HCT116 (cell line): ENCODE results near the gene IMPA2. TPM values are rescaled to one million over a fixed set of nuclear protein-coding genes. Genes with fewer than 3 reads are reported as not detected.

Experiments
- ATAC-seq: fragments of 200-7000 bp; cut with Tn5 transposase; 2 replicates; pipeline ENCODE4 v1.9.1; 2020; ENCODE audit warnings: mild to moderate bottlenecking, moderate library complexity
- BruUV-seq: library from RNA; stranded (reverse); fragments of 400-500 nt; replicated peaks from 2 replicates; lab custom pipeline; 2021; lab: Mats Ljungman, UMichigan
- CTCF ChIA-PET: fragments of 300-600 bp; sonication (Branson Sonifier 250); formaldehyde crosslinking; loops from one replicate; lab custom pipeline; 2021; ENCODE audit warnings: antibody characterized with exemption; lab: Charles Lee
- POLR2A ChIA-PET: fragments of 300-600, 350-600 bp; sonication (Branson Sonifier 250); formaldehyde crosslinking; loops from one replicate; lab custom pipeline; 2021; ENCODE audit warnings: antibody characterized with exemption; lab: Charles Lee
- RAD21 ChIA-PET, 2 experiments: fragments of 300-600 bp; sonication (Branson Sonifier 250); formaldehyde crosslinking; loops; one replicate each; lab custom pipeline; 2023; ENCODE audit warnings: low total read pairs in 2 of 2; ENCODE audit not compliant: uncharacterized antibody in 2 of 2, unreplicated experiment in 2 of 2, low non-redundant PET in 1 of 2; lab: Charles Lee
- DNase-seq: peaks from one replicate; pipeline ENCODE4 v3.0.0-alpha.2; 2010; ENCODE audit warnings: low read depth, low spot score
- H2AFZ ChIP-seq: fragments of 200-600 bp; shearing (Covaris generic), sonication (generic); 2 replicates; pipeline ENCODE4 v1.6.1; 2017; ENCODE audit warnings: low read depth, mixed run types, mixed read lengths, antibody characterized with exemption, low read length; ENCODE audit not compliant: poor library complexity, severe bottlenecking
- H3K27ac ChIP-seq: 2 replicates; pipeline ENCODE4 v1.5.1; 2012; ENCODE audit warnings: low read depth, low read length
- H3K27me3 ChIP-seq: fragments of 200-600 bp; sonication (generic); 2 replicates; pipeline ENCODE4 v1.6.1; 2016; ENCODE audit warnings: mixed run types, low read length, mixed read lengths; ENCODE audit not compliant: insufficient read depth
- H3K36me3 ChIP-seq, 2 experiments: fragments of 200-500 bp in 1 of 2; fragments of 200-600 bp in 1 of 2; sonication (Bioruptor generic) in 1 of 2; sonication (generic) in 1 of 2; 2 replicates each; pipeline versions ENCODE4 v1.5.1 to v1.6.1; 2014 to 2016; ENCODE audit warnings: low read length in 2 of 2, inconsistent platforms in 1 of 2, mixed read lengths in 1 of 2, mixed run types in 1 of 2; ENCODE audit not compliant: insufficient read depth in 2 of 2, control insufficient read depth in 1 of 2
- H3K4me1 ChIP-seq, 2 experiments: fragments of 200-600 bp in 1 of 2; sonication (generic) in 1 of 2; 2 replicates each; pipeline versions ENCODE4 v1.5.1 to v1.6.1; 2012 to 2017; ENCODE audit warnings: low read length in 2 of 2, inconsistent platforms in 1 of 2, mild to moderate bottlenecking in 1 of 2, mixed read lengths in 1 of 2, mixed run types in 1 of 2, moderate library complexity in 1 of 2; ENCODE audit not compliant: insufficient read depth in 2 of 2, control insufficient read depth in 1 of 2
- H3K4me2 ChIP-seq: fragments of 200-600 bp; sonication (generic); 2 replicates; pipeline ENCODE4 v1.6.1; 2017; ENCODE audit warnings: mixed run types, low read length, mixed read lengths
- H3K4me3 ChIP-seq, 2 experiments: fragments of 200-600 bp in 1 of 2; sonication (generic) in 1 of 2; replicated peaks in 1 of 2; 2 replicates each; pipeline ENCODE4 v1.5.1; 2011 to 2016; ENCODE audit warnings: low read length in 2 of 2, control low read depth in 1 of 2, low read depth in 1 of 2, mild to moderate bottlenecking in 1 of 2, mixed read lengths in 1 of 2, mixed run types in 1 of 2
- H3K79me2 ChIP-seq: fragments of 200-600 bp; sonication (generic); 2 replicates; pipeline ENCODE4 v1.6.1; 2017; ENCODE audit warnings: mild to moderate bottlenecking, mixed run types, low read length, moderate library complexity, mixed read lengths; ENCODE audit not compliant: insufficient read depth
- H3K9ac ChIP-seq: fragments of 200-600 bp; sonication (generic); 2 replicates; pipeline ENCODE4 v1.6.1; 2016; ENCODE audit warnings: low read length, mixed read lengths
- H3K9me2 ChIP-seq: fragments of 200-600 bp; sonication (generic), shearing (Covaris generic); 2 replicates; pipeline ENCODE4 v1.6.1; 2017; ENCODE audit warnings: mixed run types, mild to moderate bottlenecking, moderate library complexity; ENCODE audit not compliant: insufficient read depth
- H3K9me3 ChIP-seq, 2 experiments: fragments of 200-500 bp in 1 of 2; fragments of 200-600 bp in 1 of 2; sonication (Bioruptor generic) in 1 of 2; sonication (generic) in 1 of 2; 2 replicates each; pipeline ENCODE4 v1.6.1; 2014 to 2017; ENCODE audit warnings: low read length in 2 of 2, mixed read lengths in 2 of 2, inconsistent platforms in 1 of 2, low read depth in 1 of 2, mild to moderate bottlenecking in 1 of 2, mixed run types in 1 of 2, moderate library complexity in 1 of 2; ENCODE audit not compliant: control insufficient read depth in 1 of 2, insufficient read depth in 1 of 2
- H4K20me1 ChIP-seq: fragments of 200-600 bp; sonication (generic), shearing (Covaris generic); 2 replicates; pipeline ENCODE4 v1.6.1; 2017; ENCODE audit warnings: mixed run types, mild to moderate bottlenecking, moderate library complexity; ENCODE audit not compliant: insufficient read depth
- EGR1 ChIP-seq: IDR thresholded peaks from 2 replicates; pipeline ENCODE4 v1.6.1; 2012; ENCODE audit warnings: low read depth
- FOSL1 ChIP-seq: IDR thresholded peaks from 2 replicates; pipeline ENCODE4 v1.6.1; 2012; ENCODE audit warnings: low read depth
- POLR2A ChIP-seq: IDR thresholded peaks from 2 replicates; pipeline ENCODE4 v1.7.0; 2011; ENCODE audit warnings: borderline replicate concordance; ENCODE audit not compliant: insufficient read depth, insufficient read length; ENCODE audit errors: extremely low read depth
- POLR2AphosphoS5 ChIP-seq: IDR thresholded peaks from 2 replicates; pipeline ENCODE4 v1.6.1; 2011; ENCODE audit warnings: mild to moderate bottlenecking, low read depth, low read length, moderate library complexity
- SP1 ChIP-seq: IDR thresholded peaks from 2 replicates; pipeline ENCODE4 v1.6.1; 2012; ENCODE audit warnings: low read depth
- SRF ChIP-seq: IDR thresholded peaks from 2 replicates; pipeline ENCODE4 v1.6.1; 2012; ENCODE audit warnings: low read depth
- ZBTB33 ChIP-seq: IDR thresholded peaks from 2 replicates; pipeline ENCODE4 v1.6.1; 2011; ENCODE audit warnings: mild to moderate bottlenecking, low read length, moderate library complexity; ENCODE audit not compliant: insufficient replicate concordance; ENCODE audit errors: extremely low read depth
- intact Hi-C: fragments of 100-400 bp; cut with micrococcal nuclease; formaldehyde crosslinking; loops from 2 replicates; pipeline ENCODE4 v1.10.0; 2022
- total RNA-seq: library from RNA; stranded (reverse); gene quantifications from one replicate; pipeline ENCODE4 v1.2.1, GENCODE V29; 2021; ENCODE audit not compliant: unreplicated experiment

Gene IMPA2
- total RNA-seq, 1 experiment from 2014 or later: 32.5 TPM

DNA sequence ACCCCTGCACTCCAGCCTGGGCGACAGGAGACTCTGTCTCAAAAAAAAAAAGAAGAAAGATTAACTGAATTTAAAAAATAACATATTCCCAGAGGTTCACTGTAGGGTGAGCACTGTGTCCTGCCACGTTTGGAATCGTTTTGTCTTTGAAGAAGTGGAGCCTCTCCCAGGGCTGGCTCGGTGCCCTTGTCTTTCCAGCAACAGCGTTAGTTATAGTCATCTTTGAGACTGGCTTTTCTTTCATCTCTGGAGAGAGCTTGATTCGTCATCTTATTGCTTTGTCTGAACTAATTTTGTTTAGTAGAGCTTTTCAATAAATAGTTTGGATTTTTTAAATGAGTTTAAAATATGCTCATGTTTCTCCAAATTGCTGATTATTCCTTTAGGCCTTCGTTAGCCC, 50.5 kb downstream of the IMPA2 start:
- H3K4me2 ChIP-seq: no peak overlapping the region
- H3K36me3 ChIP-seq: no peaks in the 10 kb centered on the region; a peak in 1 of 4 replicates
- no peak overlapping the region for H3K9ac ChIP-seq
- H3K9me3 ChIP-seq: no peaks in the 10 kb centered on the region
- intact Hi-C loops: loop anchor here (10.0 kb wide), 1 partner anchor 377 kb away; no protein-coding TSS in a partner anchor
- no peak overlapping the region for H2AFZ ChIP-seq
- no TSS peak for BruUV-seq
- no peaks in the 10 kb centered on the region for H3K4me1 ChIP-seq
- TF ChIP-seq ZBTB33 (no peak), SP1 (no peak), POLR2AphosphoS5 (no peak), EGR1 (no peak), SRF (no peak), FOSL1 (no peak), POLR2A (no peak)
- ATAC-seq (no peak), DNase-seq (no peak)
- ChIA-PET POLR2A (interaction anchor here (1.4 kb wide), 1 partner anchor 94 kb away, joined by 3 read pairs; no protein-coding TSS in a partner anchor), CTCF (no interaction called here), RAD21 (no interaction called here)
- H3K27me3 ChIP-seq: no peaks in the 10 kb centered on the region
- H3K4me3 ChIP-seq: no peak overlapping the region
- no peaks in the 10 kb centered on the region for H3K9me2 ChIP-seq
- H3K27ac ChIP-seq: no peak overlapping the region
- no peaks in the 10 kb centered on the region for H4K20me1 ChIP-seq
- H3K79me2 ChIP-seq: no peaks in the 10 kb centered on the region
